SK-N-SH treated with all-trans-retinoic acid at 6 μM for 48 hours (cell line): ENCODE results near the gene MC3R.

Source experiments
- ATAC-seq: fragments of 200-7000 bp; cut with Tn5 transposase; 3 replicates; pipeline ENCODE4 v1.9.1; 2020; ENCODE audit warnings: mild to moderate bottlenecking, moderate library complexity
- ARNTL ChIP-seq: fragments of 450-650 bp; formaldehyde crosslinking; IDR thresholded peaks from 2 replicates; pipeline ENCODE4 v1.5.0; 2020; ENCODE audit warnings: low read depth, mild to moderate bottlenecking, moderate library complexity, borderline replicate concordance
- BACH2 ChIP-seq: fragments of 250-450 bp; sonication (Bioruptor Pico); IDR thresholded peaks from 2 replicates; pipeline ENCODE4 v1.9.0; 2021; ENCODE audit warnings: mild to moderate bottlenecking, borderline replicate concordance
- CREB5 ChIP-seq: fragments of 250-450 bp; sonication (Bioruptor Pico); IDR thresholded peaks from 2 replicates; pipeline ENCODE4 v1.5.1; 2020; ENCODE audit warnings: low read depth, mild to moderate bottlenecking, moderate library complexity
- CSDC2 ChIP-seq: fragments of 250-450 bp; sonication (Bioruptor Pico); IDR thresholded peaks from 2 replicates; pipeline ENCODE4 v1.5.0; 2020; ENCODE audit warnings: mild to moderate bottlenecking, moderate library complexity
- CSRNP3 ChIP-seq: fragments of 250-450 bp; sonication (Bioruptor Pico); IDR thresholded peaks from 2 replicates; pipeline ENCODE4 v1.5.1; 2021; ENCODE audit warnings: mild to moderate bottlenecking, moderate library complexity
- ESRRG ChIP-seq: fragments of 250-450 bp; sonication (Bioruptor Pico); IDR thresholded peaks from 2 replicates; pipeline ENCODE4 v1.6.1; 2021; ENCODE audit warnings: mild to moderate bottlenecking
- GLIS3 ChIP-seq: fragments of 250-450 bp; sonication (Bioruptor Pico); IDR thresholded peaks from 2 replicates; pipeline ENCODE4 v1.5.0; 2020; ENCODE audit warnings: mild to moderate bottlenecking, moderate library complexity
- ISL1 ChIP-seq: fragments of 250-450 bp; sonication (Bioruptor Pico); IDR thresholded peaks from 2 replicates; pipeline ENCODE4 v2.1.2; 2022; ENCODE audit warnings: mild to moderate bottlenecking, moderate library complexity
- OSR1 ChIP-seq: fragments of 250-450 bp; sonication (Bioruptor Pico); IDR thresholded peaks from 2 replicates; pipeline ENCODE4 v1.8.0; 2022; ENCODE audit warnings: moderate library complexity, mild to moderate bottlenecking, inconsistent platforms
- PATZ1 ChIP-seq: fragments of 250-450 bp; sonication (Bioruptor Pico); IDR thresholded peaks from 2 replicates; pipeline ENCODE4 v1.8.0; 2020; ENCODE audit warnings: mild to moderate bottlenecking, moderate library complexity, borderline replicate concordance
- POU6F1 ChIP-seq: fragments of 250-450 bp; sonication (Bioruptor Pico); IDR thresholded peaks from 2 replicates; pipeline ENCODE4 v1.8.0; 2021; ENCODE audit warnings: low read depth, mild to moderate bottlenecking, moderate library complexity, borderline replicate concordance
- PPARA ChIP-seq: fragments of 250-450 bp; sonication (Bioruptor Pico); IDR thresholded peaks from 2 replicates; pipeline ENCODE4 v1.5.0; 2020; ENCODE audit warnings: mild to moderate bottlenecking, borderline replicate concordance
- RARB ChIP-seq: fragments of 250-450 bp; sonication (Bioruptor Pico); IDR thresholded peaks from 2 replicates; pipeline ENCODE4 v1.8.0; 2021; ENCODE audit warnings: mild to moderate bottlenecking, moderate library complexity
- SNAI2 ChIP-seq: fragments of 250-450 bp; sonication (Bioruptor Pico); IDR thresholded peaks from 2 replicates; pipeline ENCODE4 v1.5.0; 2020; ENCODE audit warnings: mild to moderate bottlenecking, moderate library complexity
- TSHZ2 ChIP-seq: fragments of 250-450 bp; sonication (Bioruptor Pico); IDR thresholded peaks from 2 replicates; pipeline ENCODE4 v1.5.0; 2020; ENCODE audit warnings: mild to moderate bottlenecking, moderate library complexity
- ZC3H10 ChIP-seq: fragments of 250-450 bp; sonication (Bioruptor Pico); IDR thresholded peaks from 2 replicates; pipeline ENCODE4 v1.5.1; 2021; ENCODE audit warnings: mild to moderate bottlenecking, moderate library complexity
- ZFP3 ChIP-seq: fragments of 250-450 bp; sonication (Bioruptor Pico); IDR thresholded peaks from 2 replicates; pipeline ENCODE4 v1.5.0; 2020; ENCODE audit warnings: mild to moderate bottlenecking, moderate library complexity
- ZFP30 ChIP-seq: fragments of 450-650 bp; formaldehyde crosslinking; IDR thresholded peaks from 2 replicates; pipeline ENCODE4 v1.5.0; 2022; ENCODE audit warnings: mild to moderate bottlenecking, moderate library complexity
- ZNF565 ChIP-seq: fragments of 450-650 bp; formaldehyde crosslinking; conservative IDR thresholded peaks from 2 replicates; pipeline ENCODE4 v1.5.0; 2020; ENCODE audit warnings: low read depth, mild to moderate bottlenecking, moderate library complexity
- ZNF70 ChIP-seq: fragments of 450-650 bp; formaldehyde crosslinking; IDR thresholded peaks from 2 replicates; pipeline ENCODE4 v1.5.0; 2020; ENCODE audit warnings: mild to moderate bottlenecking, moderate library complexity

Gene MC3R

GRCh38 chr20:56205346-56205745 is 43.2 kb upstream of the MC3R start:
- no peak for TF ChIP-seq BACH2 (CRISPR knock-in tag)
- TF ChIP-seq RARB (CRISPR knock-in tag): no peak
- no peak for TF ChIP-seq GLIS3
- no peak for TF ChIP-seq CSRNP3 (CRISPR knock-in tag)
- no peak for TF ChIP-seq ESRRG (CRISPR knock-in tag)
- no peak for TF ChIP-seq POU6F1 (CRISPR knock-in tag)
- no peak for TF ChIP-seq PATZ1 (CRISPR knock-in tag)
- TF ChIP-seq TSHZ2 (CRISPR knock-in tag): no peak
- no peak for TF ChIP-seq CREB5 (CRISPR knock-in tag)
- TF ChIP-seq ARNTL: no peak
- no peak for TF ChIP-seq ZFP30 (CRISPR knock-in tag)
- no peak for TF ChIP-seq ZC3H10 (CRISPR knock-in tag)
- TF ChIP-seq CSDC2 (CRISPR knock-in tag): no peak
- no peak for TF ChIP-seq ZNF565 (CRISPR knock-in tag)
- no peak for TF ChIP-seq OSR1 (CRISPR knock-in tag)
- TF ChIP-seq SNAI2 (CRISPR knock-in tag): no peak
- ATAC-seq: no peak

GRCh38 chr20:56207656-56208055 is 40.9 kb upstream of the MC3R start:
- TF ChIP-seq ARNTL (no peak), ZFP3 (CRISPR knock-in tag) (no peak), CSDC2 (CRISPR knock-in tag) (no peak), POU6F1 (CRISPR knock-in tag) (no peak), ISL1 (CRISPR knock-in tag) (no peak), OSR1 (CRISPR knock-in tag) (no peak), ZNF70 (CRISPR knock-in tag) (no peak), PPARA (no peak)
- no peak for ATAC-seq

GRCh38 chr20:56208121-56208520 is 40.4 kb upstream of the MC3R start:
- TF ChIP-seq CSRNP3 (CRISPR knock-in tag) (no peak), CREB5 (CRISPR knock-in tag) (no peak)
- TF ChIP-seq, all 23 proteins: peak for 0
- ATAC-seq: no peak
